Activated CD4-positive, alpha-beta memory T cell treated with anti-CD3 and anti-CD28 coated beads for 36 hours (primary cell): Measurements from ENCODE around the gene RAD51B. TPM values are rescaled to one million over a fixed set of nuclear protein-coding genes. Genes with fewer than 3 reads are reported as not detected.
"Not testable (repeated sequence)": the region's sequence is repeated elsewhere in the genome, so short reads cannot be mapped to it uniquely, and the experiment has no call there.

Experiments used
- CTCF ChIA-PET: fragments of 350-600 bp; sonication (Branson Sonifier 250); formaldehyde crosslinking; loops from one replicate; lab custom pipeline; 2021; ENCODE audit warnings: antibody characterized with exemption, inconsistent platforms; lab: Charles Lee
- POLR2A ChIA-PET: fragments of 350-600 bp; sonication (Branson Sonifier 250); formaldehyde crosslinking; loops from one replicate; lab custom pipeline; 2021; ENCODE audit warnings: antibody characterized with exemption; lab: Charles Lee
- DNase-seq: peaks from one replicate; pipeline ENCODE4 v3.0.0-alpha.2; 2020
- H3K27ac Mint-ChIP-seq: one replicate; pipeline ENCODE4 v1.8.0; 2021; ENCODE audit warnings: mixed read lengths
- H3K27me3 Mint-ChIP-seq: one replicate; pipeline ENCODE4 v1.8.0; 2021; ENCODE audit warnings: mixed read lengths
- H3K36me3 Mint-ChIP-seq: one replicate; pipeline ENCODE4 v1.8.0; 2021; ENCODE audit warnings: mixed read lengths
- H3K4me1 Mint-ChIP-seq: one replicate; pipeline ENCODE4 v1.8.0; 2021; ENCODE audit warnings: low read depth, mixed read lengths
- H3K4me3 Mint-ChIP-seq: one replicate; pipeline ENCODE4 v1.8.0; 2021; ENCODE audit warnings: mild to moderate bottlenecking, mixed read lengths
- H3K9me3 Mint-ChIP-seq: one replicate; pipeline ENCODE4 v1.8.0; 2021; ENCODE audit warnings: mixed read lengths
- intact Hi-C: fragments of 100-400 bp; cut with micrococcal nuclease; formaldehyde crosslinking; loops from one replicate; pipeline ENCODE4 v1.15.1; 2023
- total RNA-seq, 2 experiments: library from RNA; stranded (reverse); gene quantifications; one replicate each; pipeline ENCODE4 v1.2.3, GENCODE V29; 2021

The RAD51B gene
- total RNA-seq, 2 experiments from 2014 or later: 32.3 to 34.3 TPM

DNA sequence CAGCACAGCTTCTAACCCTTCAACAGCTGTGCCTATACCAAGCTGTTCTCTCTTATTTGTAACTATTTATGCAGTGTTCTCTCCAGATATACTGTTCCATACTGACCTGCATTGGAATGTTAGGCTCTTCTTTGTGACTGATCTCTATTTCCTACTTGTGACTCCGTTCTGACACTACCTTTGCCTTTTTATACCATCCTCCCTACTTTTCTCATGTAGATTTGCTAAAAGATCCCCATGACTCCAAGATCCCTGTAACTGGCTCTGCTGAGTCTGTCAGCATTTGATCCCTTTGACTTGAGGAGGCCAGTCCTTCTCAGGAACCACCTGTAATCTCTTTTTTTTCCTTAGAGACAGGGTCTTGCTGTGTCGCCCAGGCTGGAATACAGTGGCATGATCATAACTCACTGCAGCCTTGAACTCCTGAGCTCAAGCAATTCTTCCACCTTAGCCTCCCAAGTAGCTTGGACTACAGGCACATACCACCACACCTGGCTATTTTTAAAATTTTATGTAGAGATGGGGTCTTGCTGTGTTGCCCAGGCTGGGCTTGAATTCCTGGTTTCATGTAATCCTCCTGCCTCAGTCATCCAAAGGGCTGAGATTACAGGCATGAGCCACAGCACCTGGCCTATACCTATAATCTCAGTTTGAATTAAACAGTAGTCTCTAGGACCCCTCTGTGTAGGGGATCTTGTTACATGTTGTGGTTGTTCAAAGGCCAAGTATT, 605.0 kb downstream of the RAD51B start:
- Mint-ChIP-seq H3K27me3 (no peaks in the 10 kb centered on the region), H3K27ac (no peak overlapping the region), H3K4me1 (peaks cover 4% of the 10 kb centered on the region), H3K9me3 (peaks cover 7% of the 10 kb centered on the region), H3K36me3 (no peaks in the 10 kb centered on the region), H3K4me3 (no peak overlapping the region)
- intact Hi-C loops: no loop called here
- POLR2A ChIA-PET: no interaction called here
- DNase-seq: no peak
- CTCF ChIA-PET: no interaction called here

DNA sequence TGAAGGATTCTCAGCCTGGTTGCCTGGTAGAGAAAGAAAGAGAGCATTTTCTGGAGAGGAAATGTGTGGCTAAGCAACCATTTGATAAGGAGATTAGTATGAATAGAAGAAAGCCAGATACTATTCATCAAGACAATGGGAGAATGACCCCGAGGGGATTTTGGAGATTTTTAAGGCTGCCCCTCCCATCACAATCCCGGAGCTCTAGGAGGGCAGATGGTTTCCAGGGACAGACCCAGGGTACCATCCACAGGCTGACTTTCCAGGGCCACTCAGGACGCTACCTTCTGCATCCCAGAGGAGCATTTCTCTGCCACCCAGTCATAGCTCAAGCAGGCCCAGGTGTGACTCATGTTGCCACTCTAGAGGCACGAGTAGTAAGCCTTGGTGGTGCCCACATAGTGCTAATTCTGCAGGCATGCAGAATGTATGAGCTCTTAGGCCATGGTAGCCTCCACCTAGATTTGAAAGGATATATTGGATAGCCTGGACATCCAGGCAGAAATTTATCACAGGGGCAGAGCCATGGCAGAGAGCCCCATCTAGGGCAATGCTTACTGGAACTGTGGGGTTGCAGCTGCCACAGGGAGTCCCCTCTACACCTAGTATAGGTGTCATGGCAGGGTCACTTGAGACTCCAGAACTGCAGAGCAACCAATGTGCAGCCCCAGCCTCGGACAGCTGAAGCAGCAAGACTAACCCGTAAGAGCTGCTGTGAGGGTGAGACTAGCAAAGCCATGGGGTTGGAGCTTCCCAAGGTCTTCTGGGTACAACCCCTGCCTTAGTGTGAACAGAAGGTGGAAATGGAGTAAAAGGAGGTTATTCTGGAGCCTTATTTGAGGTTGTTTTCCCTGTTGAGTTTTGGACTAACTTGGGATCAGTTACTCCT, 607.3 kb downstream of the RAD51B start:
- H3K4me1 Mint-ChIP-seq: no peaks in the 10 kb centered on the region
- intact Hi-C loops: no loop called here
- peaks cover 2% of the 10 kb centered on the region for H3K36me3 Mint-ChIP-seq
- H3K27ac Mint-ChIP-seq: no peak overlapping the region
- H3K9me3 Mint-ChIP-seq: peaks cover 14% of the 10 kb centered on the region
- H3K27me3 Mint-ChIP-seq: no peaks in the 10 kb centered on the region
- no peak overlapping the region for H3K4me3 Mint-ChIP-seq
- POLR2A ChIA-PET: no interaction called here
- CTCF ChIA-PET: interaction anchor here (1.2 kb wide), 1 partner anchor 13 kb away, joined by 3 read pairs; no protein-coding TSS in a partner anchor
- DNase-seq: no peak

DNA sequence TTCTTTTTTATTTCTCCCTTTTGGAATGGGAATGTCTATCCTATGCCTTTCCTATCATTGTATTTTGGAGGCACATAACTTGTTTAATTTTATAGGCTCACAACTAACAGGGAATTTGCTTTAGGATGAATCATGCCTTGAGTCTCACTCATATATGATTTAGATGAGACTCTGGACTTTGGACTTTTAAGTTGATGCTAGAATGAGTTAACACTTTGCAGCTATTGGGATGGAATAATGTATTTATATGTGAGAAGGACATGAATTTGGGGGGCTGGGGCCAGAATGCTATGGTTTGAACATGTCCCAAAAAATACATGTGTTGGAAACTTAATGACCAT, 607.9 kb downstream of the RAD51B start:
- Mint-ChIP-seq H3K27me3 (no peaks in the 10 kb centered on the region), H3K9me3 (peaks cover 14% of the 10 kb centered on the region), H3K4me3 (no peak overlapping the region), H3K36me3 (peaks cover 2% of the 10 kb centered on the region), H3K4me1 (no peaks in the 10 kb centered on the region), H3K27ac (no peak overlapping the region)
- DNase-seq: no peak
- POLR2A ChIA-PET: no interaction called here
- CTCF ChIA-PET: interaction anchor here (1.2 kb wide), 1 partner anchor 13 kb away, joined by 3 read pairs; no protein-coding TSS in a partner anchor
- intact Hi-C loops: no loop called here

DNA sequence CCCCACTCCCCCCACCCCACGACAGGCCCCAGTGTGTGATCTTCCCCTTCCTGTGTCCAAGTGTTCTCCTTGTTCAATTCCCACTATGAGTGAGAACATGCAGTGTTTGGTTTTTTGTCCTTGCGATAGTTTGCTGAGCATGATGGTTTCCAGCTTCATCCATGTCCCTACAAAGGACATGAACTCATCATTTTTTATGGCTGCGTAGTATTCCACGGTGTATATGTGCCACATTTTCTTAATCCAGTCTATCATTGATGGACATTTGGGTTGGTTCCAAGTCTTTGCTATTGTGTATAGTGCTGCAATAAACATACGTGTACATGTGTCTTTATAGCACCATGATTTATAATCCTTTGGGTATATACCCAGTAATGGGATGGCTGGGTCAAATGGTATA, 609.3 kb downstream of the RAD51B start:
- peaks cover 14% of the 10 kb centered on the region for H3K9me3 Mint-ChIP-seq
- DNase-seq, H3K4me3 Mint-ChIP-seq, H3K36me3 Mint-ChIP-seq, CTCF ChIA-PET, intact Hi-C loops, POLR2A ChIA-PET, H3K27me3 Mint-ChIP-seq, H3K4me1 Mint-ChIP-seq, H3K27ac Mint-ChIP-seq: not testable (repeated sequence)

DNA sequence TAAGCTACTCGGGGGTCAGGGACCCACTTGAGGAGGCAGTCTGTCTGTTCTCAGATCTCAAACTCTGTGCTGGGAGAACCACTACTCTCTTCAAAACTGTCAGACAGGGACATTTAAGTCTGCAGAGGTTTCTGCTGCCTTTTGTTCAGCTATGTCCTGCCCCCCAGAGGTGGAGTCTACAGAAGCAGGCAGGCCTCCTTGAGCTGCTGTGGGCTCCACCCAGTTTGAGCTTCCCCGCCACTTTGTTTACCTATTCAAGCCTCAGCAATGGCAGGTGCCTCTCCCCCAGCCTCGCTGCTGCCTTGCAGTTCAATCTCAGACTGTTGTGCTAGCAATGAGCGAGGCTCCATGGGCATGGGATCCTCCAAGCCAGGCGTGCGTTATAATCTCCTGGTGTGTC, 614.6 kb downstream of the RAD51B start:
- Mint-ChIP-seq H3K9me3 (peaks cover 21% of the 10 kb centered on the region), H3K36me3 (peaks cover 11% of the 10 kb centered on the region)
- POLR2A ChIA-PET, H3K27ac Mint-ChIP-seq, DNase-seq, H3K4me1 Mint-ChIP-seq, H3K27me3 Mint-ChIP-seq, H3K4me3 Mint-ChIP-seq, intact Hi-C loops: not testable (repeated sequence)
- CTCF ChIA-PET: interaction anchor here (0.6 kb wide), 1 partner anchor 178 kb away, joined by 3 read pairs; no protein-coding TSS in a partner anchor

DNA sequence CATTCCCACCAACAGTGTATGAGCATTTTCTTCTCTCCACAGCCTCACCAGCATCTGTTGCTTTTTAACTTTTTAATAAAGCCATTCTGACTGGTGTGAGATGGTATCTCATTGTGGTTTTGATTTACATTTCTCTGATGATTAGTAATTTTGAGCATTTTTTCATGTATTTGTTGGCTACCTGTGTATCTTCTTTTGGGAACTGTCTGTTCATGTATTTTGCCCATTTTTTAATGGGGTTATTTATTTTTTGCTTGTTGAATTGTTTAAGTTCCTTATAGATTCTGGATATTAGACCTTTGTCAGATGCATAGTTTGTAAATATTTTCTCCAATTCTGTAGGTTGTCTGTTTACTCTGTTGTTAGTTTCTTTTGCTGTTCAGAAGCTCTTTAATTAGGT, 616.1 kb downstream of the RAD51B start:
- H3K27ac Mint-ChIP-seq, POLR2A ChIA-PET, DNase-seq, H3K4me3 Mint-ChIP-seq, H3K4me1 Mint-ChIP-seq, intact Hi-C loops, H3K27me3 Mint-ChIP-seq, CTCF ChIA-PET: not testable (repeated sequence)
- Mint-ChIP-seq H3K36me3 (peaks cover 10% of the 10 kb centered on the region), H3K9me3 (peaks cover 11% of the 10 kb centered on the region)

- Mint-ChIP-seq H3K4me1 (peaks cover 2% of the 10 kb centered on the region), H3K27ac (no peak overlapping the region), H3K36me3 (peaks cover 13% of the 10 kb centered on the region), H3K4me3 (no peak overlapping the region), H3K27me3 (no peaks in the 10 kb centered on the region), H3K9me3 (peaks cover 11% of the 10 kb centered on the region)
- ChIA-PET POLR2A (no interaction called here), CTCF (no interaction called here)
- DNase-seq: no peak
- intact Hi-C loops: no loop called here
Measured at GRCh38 chr14:68439676-68440075, 620.1 kb downstream of the RAD51B start.

DNA sequence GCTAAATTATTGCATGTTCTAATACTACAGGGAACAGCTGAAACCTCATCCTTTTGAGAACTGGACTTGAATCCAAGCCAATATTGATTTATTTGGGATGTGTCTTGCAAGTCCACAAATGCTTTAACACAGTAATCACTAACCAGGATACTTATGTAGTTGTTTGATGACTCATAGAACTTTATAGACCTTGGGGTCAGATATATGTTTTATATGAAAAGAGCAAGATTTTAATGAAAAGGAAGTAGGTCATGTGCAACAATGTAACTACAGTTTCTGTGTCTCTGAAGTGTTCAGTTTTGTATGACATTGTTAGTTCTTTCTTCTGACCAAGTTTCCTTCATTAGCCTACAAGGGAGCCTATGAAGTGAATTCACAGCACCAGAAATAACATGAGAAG, 621.2 kb downstream of the RAD51B start:
- ChIA-PET CTCF (no interaction called here), POLR2A (no interaction called here)
- Mint-ChIP-seq H3K27me3 (no peaks in the 10 kb centered on the region), H3K4me3 (no peak overlapping the region), H3K27ac (no peak overlapping the region), H3K36me3 (peaks cover 11% of the 10 kb centered on the region), H3K4me1 (peaks cover 2% of the 10 kb centered on the region), H3K9me3 (peaks cover 8% of the 10 kb centered on the region)
- no peak for DNase-seq
- intact Hi-C loops: no loop called here

DNA sequence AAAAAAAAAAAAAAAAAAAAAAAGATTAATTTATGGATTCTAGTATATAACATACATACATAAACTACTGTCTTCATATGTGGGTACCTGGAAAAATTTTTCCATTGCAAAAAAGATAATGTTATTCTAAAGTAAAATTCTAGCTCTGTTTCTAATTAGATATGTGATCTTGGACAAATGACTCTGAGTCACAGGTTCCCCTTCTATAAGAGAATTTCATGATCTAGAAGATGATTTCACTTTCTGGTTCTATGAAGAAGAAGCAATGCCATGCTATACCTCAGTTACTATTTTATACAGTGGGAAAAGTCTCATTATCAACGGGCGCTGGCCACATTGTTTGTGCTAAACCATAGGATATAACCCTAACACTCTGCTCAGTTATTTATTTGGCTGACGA, 622.0 kb downstream of the RAD51B start:
- Mint-ChIP-seq H3K9me3 (peaks cover under 1% of the 10 kb centered on the region), H3K4me3 (no peak overlapping the region), H3K27ac (no peak overlapping the region), H3K4me1 (peaks cover 2% of the 10 kb centered on the region), H3K27me3 (no peaks in the 10 kb centered on the region), H3K36me3 (peaks cover 5% of the 10 kb centered on the region)
- ChIA-PET CTCF (no interaction called here), POLR2A (no interaction called here)
- intact Hi-C loops: no loop called here
- no peak for DNase-seq

- ChIA-PET CTCF (no interaction called here), POLR2A (no interaction called here)
- H3K9me3 Mint-ChIP-seq: no peaks in the 10 kb centered on the region
- intact Hi-C loops: no loop called here
- no peak overlapping the region for H3K4me3 Mint-ChIP-seq
- H3K36me3 Mint-ChIP-seq: peaks cover 4% of the 10 kb centered on the region
- peaks cover 2% of the 10 kb centered on the region for H3K4me1 Mint-ChIP-seq
- DNase-seq: no peak
- no peak overlapping the region for H3K27ac Mint-ChIP-seq
- H3K27me3 Mint-ChIP-seq: no peaks in the 10 kb centered on the region
Measured at GRCh38 chr14:68442828-68443629, 623.5 kb downstream of the RAD51B start.

- intact Hi-C loops: no loop called here
- no peaks in the 10 kb centered on the region for H3K9me3 Mint-ChIP-seq
- H3K36me3 Mint-ChIP-seq: peaks cover 6% of the 10 kb centered on the region
- H3K27me3 Mint-ChIP-seq: no peaks in the 10 kb centered on the region
- DNase-seq: no peak
- POLR2A ChIA-PET: no interaction called here
- no peak overlapping the region for H3K27ac Mint-ChIP-seq
- CTCF ChIA-PET: interaction anchor here (0.6 kb wide), 1 partner anchor 372 kb away, joined by 3 read pairs; no protein-coding TSS in a partner anchor
- peaks cover 2% of the 10 kb centered on the region for H3K4me1 Mint-ChIP-seq
- no peak overlapping the region for H3K4me3 Mint-ChIP-seq
Measured at GRCh38 chr14:68444449-68445168, 625.0 kb downstream of the RAD51B start.
